OCI-LY1 (cell line): ENCODE results near the gene PLOD2.

Experiments used
- H2AFZ ChIP-seq: fragments of 200-600 bp; sonication (generic), shearing (Covaris generic); 2 replicates; pipeline ENCODE4 v1.6.0; 2014; ENCODE audit warnings: antibody characterized with exemption, mild to moderate bottlenecking, low read length
- H3F3A ChIP-seq: fragments of 200-600 bp; sonication (generic), shearing (Covaris generic); 2 replicates; pipeline ENCODE4 v1.6.0; 2014; ENCODE audit warnings: mild to moderate bottlenecking, antibody characterized with exemption, low read length, moderate library complexity; ENCODE audit not compliant: insufficient read depth
- H3K27ac ChIP-seq: fragments of 200-600 bp; sonication (generic); 2 replicates; pipeline ENCODE4 v1.5.1; 2014; ENCODE audit warnings: low read length, mixed run types, mild to moderate bottlenecking, low read depth; ENCODE audit not compliant: poor library complexity, severe bottlenecking
- H3K27me3 ChIP-seq: fragments of 200-600 bp; sonication (generic); 2 replicates; pipeline ENCODE4 v1.6.0; 2014; ENCODE audit warnings: antibody characterized with exemption, mild to moderate bottlenecking, low read length, moderate library complexity; ENCODE audit not compliant: insufficient read depth
- H3K36me3 ChIP-seq: fragments of 200-600 bp; sonication (generic); 2 replicates; pipeline ENCODE4 v1.6.1; 2014; ENCODE audit warnings: mild to moderate bottlenecking, antibody characterized with exemption, low read length, moderate library complexity, mixed read lengths; ENCODE audit not compliant: insufficient read depth
- H3K4me1 ChIP-seq: fragments of 200-600 bp; sonication (generic); 2 replicates; pipeline ENCODE4 v1.5.1; 2014; ENCODE audit warnings: mild to moderate bottlenecking, low read length, moderate library complexity; ENCODE audit not compliant: insufficient read depth, severe bottlenecking
- H3K4me2 ChIP-seq: fragments of 200-600 bp; sonication (generic), shearing (Covaris generic); 2 replicates; pipeline ENCODE4 v1.6.1; 2014; ENCODE audit warnings: low read length
- H3K4me3 ChIP-seq: fragments of 200-600 bp; sonication (generic); 2 replicates; pipeline ENCODE4 v1.5.1; 2014; ENCODE audit warnings: low read length, low read depth, mild to moderate bottlenecking, mixed read lengths; ENCODE audit not compliant: poor library complexity, severe bottlenecking
- H3K79me2 ChIP-seq: fragments of 200-600 bp; shearing (Covaris generic); 2 replicates; pipeline ENCODE4 v1.6.1; 2016; ENCODE audit warnings: mixed run types, low read length, mixed read lengths; ENCODE audit not compliant: insufficient read depth
- H3K9ac ChIP-seq: fragments of 200-600 bp; sonication (generic), shearing (Covaris generic); 2 replicates; pipeline ENCODE4 v1.6.1; 2014; ENCODE audit warnings: mild to moderate bottlenecking, low read length, mixed read lengths
- H3K9me2 ChIP-seq: fragments of 200-600 bp; sonication (generic), shearing (Covaris generic); 2 replicates; pipeline ENCODE4 v1.6.1; 2014; ENCODE audit warnings: low read depth, mild to moderate bottlenecking, low read length, mixed read lengths
- H3K9me3 ChIP-seq: fragments of 200-600 bp; shearing (Covaris generic); 2 replicates; pipeline ENCODE4 v1.6.1; 2014; ENCODE audit warnings: low read length, mixed read lengths
- H4K20me1 ChIP-seq: fragments of 200-600 bp; sonication (generic), shearing (Covaris generic); 2 replicates; pipeline ENCODE4 v1.6.0; 2016; ENCODE audit warnings: mild to moderate bottlenecking, low read length; ENCODE audit not compliant: insufficient read depth
- EZH2 ChIP-seq: fragments of 200-600 bp; sonication (generic), shearing (Covaris generic); IDR thresholded peaks from 2 replicates; pipeline ENCODE4 v1.8.0; 2017; ENCODE audit warnings: borderline replicate concordance, mixed run types, mild to moderate bottlenecking, antibody characterized with exemption, low read length, moderate library complexity, mixed read lengths
- TF ChIP-seq, protein P1 (sequence below): fragments of 200-600 bp; sonication (generic), shearing (Covaris generic); IDR thresholded peaks from 2 replicates; pipeline ENCODE4 v1.5.1; 2017; ENCODE audit warnings: mild to moderate bottlenecking, antibody characterized with exemption, low read length, moderate library complexity, mixed read lengths

Gene PLOD2

GRCh38 chr3:146189519-146190173 is 28.7 kb upstream of the PLOD2 start:
- no peak overlapping the region for H3K4me2 ChIP-seq

DNA sequence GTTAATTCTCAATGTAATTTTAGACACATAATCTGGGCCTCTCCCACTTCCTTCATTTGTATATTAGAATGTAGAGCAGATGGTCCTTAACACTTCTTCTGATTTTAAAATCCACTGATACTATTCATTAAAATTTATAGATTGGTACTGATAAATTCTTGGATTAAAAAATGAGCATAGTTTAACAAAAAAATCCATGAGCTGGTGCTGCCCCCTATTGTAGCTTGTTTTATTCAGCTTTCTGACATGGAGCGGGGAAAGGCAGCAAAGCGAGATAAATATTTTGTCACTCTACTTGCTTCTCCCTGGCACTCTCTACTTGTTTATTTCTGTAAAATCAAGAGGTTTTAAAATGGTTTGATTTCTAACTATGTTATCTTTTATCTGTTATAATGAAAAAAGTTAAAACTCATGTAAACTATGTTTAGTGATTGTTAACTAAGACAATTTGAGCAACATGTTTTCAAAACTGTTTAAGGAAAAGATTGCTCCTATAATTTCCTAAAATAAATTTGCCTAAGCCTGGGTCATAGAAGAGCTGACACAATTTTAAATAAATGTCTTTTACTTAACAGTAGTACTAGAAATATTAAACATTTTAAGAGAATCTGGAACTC is 26.5 kb upstream of the PLOD2 start:
- H3K4me1 ChIP-seq = no peaks in the 10 kb centered on the region
- H3K4me2 ChIP-seq = no peak overlapping the region
- no peak overlapping the region for H2AFZ ChIP-seq
- H3F3A ChIP-seq = no peaks in the 10 kb centered on the region
- H3K9ac ChIP-seq = no peak overlapping the region
- no peaks in the 10 kb centered on the region for H3K36me3 ChIP-seq
- no peaks in the 10 kb centered on the region for H3K9me3 ChIP-seq
- no peak overlapping the region for H3K4me3 ChIP-seq
- H3K79me2 ChIP-seq = no peaks in the 10 kb centered on the region
- H3K27ac ChIP-seq = no peak overlapping the region
- H3K27me3 ChIP-seq = no peaks in the 10 kb centered on the region
- no peaks in the 10 kb centered on the region for H4K20me1 ChIP-seq
- TF ChIP-seq, protein P1, sequence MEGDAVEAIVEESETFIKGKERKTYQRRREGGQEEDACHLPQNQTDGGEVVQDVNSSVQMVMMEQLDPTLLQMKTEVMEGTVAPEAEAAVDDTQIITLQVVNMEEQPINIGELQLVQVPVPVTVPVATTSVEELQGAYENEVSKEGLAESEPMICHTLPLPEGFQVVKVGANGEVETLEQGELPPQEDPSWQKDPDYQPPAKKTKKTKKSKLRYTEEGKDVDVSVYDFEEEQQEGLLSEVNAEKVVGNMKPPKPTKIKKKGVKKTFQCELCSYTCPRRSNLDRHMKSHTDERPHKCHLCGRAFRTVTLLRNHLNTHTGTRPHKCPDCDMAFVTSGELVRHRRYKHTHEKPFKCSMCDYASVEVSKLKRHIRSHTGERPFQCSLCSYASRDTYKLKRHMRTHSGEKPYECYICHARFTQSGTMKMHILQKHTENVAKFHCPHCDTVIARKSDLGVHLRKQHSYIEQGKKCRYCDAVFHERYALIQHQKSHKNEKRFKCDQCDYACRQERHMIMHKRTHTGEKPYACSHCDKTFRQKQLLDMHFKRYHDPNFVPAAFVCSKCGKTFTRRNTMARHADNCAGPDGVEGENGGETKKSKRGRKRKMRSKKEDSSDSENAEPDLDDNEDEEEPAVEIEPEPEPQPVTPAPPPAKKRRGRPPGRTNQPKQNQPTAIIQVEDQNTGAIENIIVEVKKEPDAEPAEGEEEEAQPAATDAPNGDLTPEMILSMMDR = peak; percentile 65
- TF ChIP-seq EZH2 = no peak
- H3K9me2 ChIP-seq = no peaks in the 10 kb centered on the region

More at GRCh38 chr3:146189519-146190173, 28.7 kb upstream of the PLOD2 start:
- H4K20me1 ChIP-seq = no peaks in the 10 kb centered on the region
- no peak overlapping the region for H3K9ac ChIP-seq
- TF ChIP-seq, protein P1 = peak; percentile 83
- no peak for TF ChIP-seq EZH2
- no peaks in the 10 kb centered on the region for H3K9me3 ChIP-seq
- H3K79me2 ChIP-seq = no peaks in the 10 kb centered on the region
- no peaks in the 10 kb centered on the region for H3K27me3 ChIP-seq
- H3K27ac ChIP-seq = no peak overlapping the region
- no peak overlapping the region for H3K4me3 ChIP-seq
- no peaks in the 10 kb centered on the region for H3K4me1 ChIP-seq
- H2AFZ ChIP-seq = no peak overlapping the region
- H3K9me2 ChIP-seq = no peaks in the 10 kb centered on the region
- H3K36me3 ChIP-seq = no peaks in the 10 kb centered on the region
- H3F3A ChIP-seq = no peaks in the 10 kb centered on the region

DNA sequence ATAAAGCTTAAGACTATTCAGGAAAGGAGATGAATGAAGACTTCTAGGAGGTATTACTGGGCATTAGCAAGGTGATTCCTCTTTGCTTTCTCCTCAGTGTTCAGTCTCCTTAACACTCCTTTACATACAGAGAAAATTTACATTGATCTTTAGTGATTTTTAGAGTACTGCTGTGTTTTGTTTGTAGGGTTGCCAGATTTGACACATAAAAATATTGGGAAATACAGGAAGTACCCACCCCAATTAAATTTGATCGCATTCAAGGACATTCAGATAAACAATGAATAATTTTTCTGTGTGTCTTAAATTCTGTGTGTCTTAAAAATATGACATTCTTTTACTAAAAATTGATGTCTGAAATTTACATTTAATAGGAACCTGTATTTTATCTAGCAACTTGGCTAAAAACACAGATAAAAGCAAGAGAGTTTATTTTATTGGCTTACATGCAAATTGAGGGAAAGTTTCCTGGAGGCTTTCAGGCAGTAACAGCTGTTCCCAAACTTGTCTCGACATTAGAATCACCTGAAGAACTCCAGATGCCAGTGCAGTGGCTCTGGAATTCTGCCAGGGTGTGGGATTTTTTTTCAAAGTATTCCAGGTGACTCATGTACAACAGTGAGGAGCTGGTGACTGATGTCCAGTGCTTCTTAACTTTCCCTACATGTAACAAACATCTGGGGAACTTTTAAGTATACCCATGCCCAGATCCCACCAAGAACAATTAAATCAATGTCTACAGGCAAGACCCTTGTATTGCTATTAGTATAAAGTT is 23.4 kb upstream of the PLOD2 start:
- no peak for TF ChIP-seq EZH2
- TF ChIP-seq, protein P1 = no peak
- Histone ChIP-seq H3K27ac (no peak overlapping the region), H3F3A (no peaks in the 10 kb centered on the region), H3K4me3 (no peak overlapping the region), H3K9me2 (no peaks in the 10 kb centered on the region), H3K36me3 (no peaks in the 10 kb centered on the region), H3K9ac (no peak overlapping the region), H3K9me3 (no peaks in the 10 kb centered on the region), H3K27me3 (no peaks in the 10 kb centered on the region), H3K79me2 (no peaks in the 10 kb centered on the region), H3K4me2 (no peak overlapping the region), H3K4me1 (no peaks in the 10 kb centered on the region), H4K20me1 (no peaks in the 10 kb centered on the region), H2AFZ (no peak overlapping the region)
